Upper lobe of left lung (tissue), 4 donors: ENCODE data around the gene MSI2.

Experiments used
- EP300 ChIP-seq, 4 donors: sonication (generic); formaldehyde crosslinking; IDR thresholded peaks; one replicate each; pipeline ENCODE4 v1.5.1; 2017; ENCODE audit warnings: antibody characterized with exemption in 4 of 4, control low read depth in 2 of 4
- POLR2A ChIP-seq, 4 donors: fragments of 450-650 bp; IDR thresholded peaks; one replicate each; pipeline ENCODE4 v1.5.1; 2016 to 2017; ENCODE audit warnings: antibody characterized with exemption in 4 of 4, mild to moderate bottlenecking in 2 of 4
- TF ChIP-seq, protein P1 (sequence below), 6 experiments: fragments of 450-650 bp in 4 of 6; fragments of 200-600 bp in 2 of 6; sonication (generic) in 2 of 6; IDR thresholded peaks; one replicate each; pipeline ENCODE4 v1.5.1; 2016 to 2019; ENCODE audit warnings: antibody characterized with exemption in 6 of 6

- TF ChIP-seq, protein P1, sequence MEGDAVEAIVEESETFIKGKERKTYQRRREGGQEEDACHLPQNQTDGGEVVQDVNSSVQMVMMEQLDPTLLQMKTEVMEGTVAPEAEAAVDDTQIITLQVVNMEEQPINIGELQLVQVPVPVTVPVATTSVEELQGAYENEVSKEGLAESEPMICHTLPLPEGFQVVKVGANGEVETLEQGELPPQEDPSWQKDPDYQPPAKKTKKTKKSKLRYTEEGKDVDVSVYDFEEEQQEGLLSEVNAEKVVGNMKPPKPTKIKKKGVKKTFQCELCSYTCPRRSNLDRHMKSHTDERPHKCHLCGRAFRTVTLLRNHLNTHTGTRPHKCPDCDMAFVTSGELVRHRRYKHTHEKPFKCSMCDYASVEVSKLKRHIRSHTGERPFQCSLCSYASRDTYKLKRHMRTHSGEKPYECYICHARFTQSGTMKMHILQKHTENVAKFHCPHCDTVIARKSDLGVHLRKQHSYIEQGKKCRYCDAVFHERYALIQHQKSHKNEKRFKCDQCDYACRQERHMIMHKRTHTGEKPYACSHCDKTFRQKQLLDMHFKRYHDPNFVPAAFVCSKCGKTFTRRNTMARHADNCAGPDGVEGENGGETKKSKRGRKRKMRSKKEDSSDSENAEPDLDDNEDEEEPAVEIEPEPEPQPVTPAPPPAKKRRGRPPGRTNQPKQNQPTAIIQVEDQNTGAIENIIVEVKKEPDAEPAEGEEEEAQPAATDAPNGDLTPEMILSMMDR (IDR thresholded peaks at IDR 0.05): no peak
- TF ChIP-seq EP300 (IDR thresholded peaks at IDR 0.05): no peak
- no peak for TF ChIP-seq POLR2A (IDR thresholded peaks at IDR 0.05)
Observed at GRCh38 chr17:57211543-57211942, 44.8 kb upstream of the MSI2 start.
